AG10803 (cell line): Measurements from ENCODE around the gene ITSN1.
A peak's percentile ranks its signal among the peaks of the same experiment; 100 is the strongest.

Experiments
- DNase-seq: peaks from one replicate; pipeline ENCODE4 v3.0.0; 2010; ENCODE audit warnings: low read depth
- H3K4me3 ChIP-seq: 2 replicates; pipeline ENCODE4 v1.5.1; 2011; ENCODE audit warnings: mild to moderate bottlenecking, low read length, control low read depth
- TF ChIP-seq, protein P1 (sequence below): conservative IDR thresholded peaks from 2 replicates; pipeline ENCODE4 v1.5.1; 2011; ENCODE audit warnings: mild to moderate bottlenecking, low read length, control low read depth, inconsistent platforms

ITSN1 gene

DNA sequence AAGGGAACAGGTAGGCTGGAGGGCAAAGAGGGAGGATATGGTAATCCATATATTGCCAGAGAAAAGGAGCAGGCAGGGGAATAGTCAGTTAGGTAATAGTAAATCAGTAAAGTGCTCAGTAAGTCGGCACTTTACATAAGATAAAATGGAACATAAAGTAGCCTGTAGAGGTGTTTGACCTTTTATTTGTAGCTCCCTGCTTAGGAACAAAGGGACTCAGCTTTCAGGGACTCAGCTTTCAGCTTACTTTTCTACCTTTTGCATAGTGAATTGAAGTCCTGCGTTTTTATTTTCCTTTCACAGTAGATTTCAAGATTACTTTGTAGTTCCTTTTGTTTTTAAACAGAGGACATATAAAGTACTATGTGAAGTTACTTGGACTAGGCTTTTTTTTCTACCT lies 87.3 kb downstream of the ITSN1 start:
- DNase-seq: no peak
- TF ChIP-seq, protein P1, sequence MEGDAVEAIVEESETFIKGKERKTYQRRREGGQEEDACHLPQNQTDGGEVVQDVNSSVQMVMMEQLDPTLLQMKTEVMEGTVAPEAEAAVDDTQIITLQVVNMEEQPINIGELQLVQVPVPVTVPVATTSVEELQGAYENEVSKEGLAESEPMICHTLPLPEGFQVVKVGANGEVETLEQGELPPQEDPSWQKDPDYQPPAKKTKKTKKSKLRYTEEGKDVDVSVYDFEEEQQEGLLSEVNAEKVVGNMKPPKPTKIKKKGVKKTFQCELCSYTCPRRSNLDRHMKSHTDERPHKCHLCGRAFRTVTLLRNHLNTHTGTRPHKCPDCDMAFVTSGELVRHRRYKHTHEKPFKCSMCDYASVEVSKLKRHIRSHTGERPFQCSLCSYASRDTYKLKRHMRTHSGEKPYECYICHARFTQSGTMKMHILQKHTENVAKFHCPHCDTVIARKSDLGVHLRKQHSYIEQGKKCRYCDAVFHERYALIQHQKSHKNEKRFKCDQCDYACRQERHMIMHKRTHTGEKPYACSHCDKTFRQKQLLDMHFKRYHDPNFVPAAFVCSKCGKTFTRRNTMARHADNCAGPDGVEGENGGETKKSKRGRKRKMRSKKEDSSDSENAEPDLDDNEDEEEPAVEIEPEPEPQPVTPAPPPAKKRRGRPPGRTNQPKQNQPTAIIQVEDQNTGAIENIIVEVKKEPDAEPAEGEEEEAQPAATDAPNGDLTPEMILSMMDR: no peak
- no peak overlapping the region for H3K4me3 ChIP-seq

DNA sequence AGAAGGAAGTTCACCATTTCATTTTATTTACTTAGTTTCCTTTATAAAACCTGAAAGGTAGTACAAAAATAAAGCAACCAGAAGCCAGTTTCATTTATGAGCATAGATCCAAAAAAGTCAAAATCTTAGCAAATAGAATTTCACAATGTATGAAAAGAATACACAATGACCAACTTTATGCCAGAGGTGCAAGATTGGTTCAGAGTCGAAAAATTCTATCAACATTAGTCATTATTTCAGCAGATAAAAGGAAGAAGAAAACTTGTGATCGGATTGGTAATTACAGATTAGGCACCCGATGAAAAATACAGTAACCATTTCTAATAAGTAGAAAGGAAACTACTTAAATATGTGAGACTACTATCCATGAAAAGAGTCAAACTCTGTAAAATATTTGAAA lies 89.1 kb downstream of the ITSN1 start:
- no peak for DNase-seq
- TF ChIP-seq, protein P1: no peak
- H3K4me3 ChIP-seq: no peak overlapping the region

DNA sequence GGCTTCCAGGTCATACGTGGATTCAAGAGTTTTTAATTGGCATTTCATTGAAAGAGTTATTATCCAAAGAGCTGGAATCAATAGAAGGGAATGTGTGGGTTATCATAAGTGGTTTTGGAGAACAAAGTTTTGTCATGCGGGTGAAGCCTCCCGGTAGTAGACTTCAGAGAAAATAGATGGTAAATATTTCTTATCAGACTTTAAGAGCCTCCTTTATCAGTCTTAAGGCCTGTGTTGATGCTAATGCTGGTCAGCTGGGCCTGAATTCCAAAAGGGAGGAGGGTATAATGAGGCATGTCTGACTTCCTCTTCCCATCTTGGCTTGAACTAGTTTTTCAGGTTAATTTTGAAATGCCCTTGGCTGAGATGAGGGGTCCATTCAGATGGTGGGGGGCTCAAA lies 89.7 kb downstream of the ITSN1 start:
- TF ChIP-seq, protein P1: no peak
- DNase-seq: no peak
- H3K4me3 ChIP-seq: no peak overlapping the region

DNA sequence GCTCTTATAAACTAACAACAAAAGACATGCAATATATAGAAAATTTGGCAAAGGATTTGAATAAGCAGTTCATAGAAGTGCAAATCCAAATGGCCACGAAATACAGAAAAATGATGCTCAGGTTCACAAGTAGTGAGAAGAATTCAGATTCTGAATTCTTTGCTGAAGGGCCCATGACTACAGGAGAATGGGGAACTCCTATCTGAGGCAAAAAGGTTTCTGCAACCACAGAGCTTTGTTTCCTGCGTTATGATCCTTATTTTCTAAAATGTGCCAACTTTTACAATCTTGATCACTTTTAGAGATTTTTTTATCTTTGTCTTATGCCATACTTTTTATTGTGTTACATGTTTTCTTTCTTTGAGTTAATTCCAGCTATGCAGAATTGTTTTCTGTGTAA lies 91.3 kb downstream of the ITSN1 start:
- TF ChIP-seq, protein P1: no peak
- DNase-seq: no peak
- H3K4me3 ChIP-seq: no peak overlapping the region

DNA sequence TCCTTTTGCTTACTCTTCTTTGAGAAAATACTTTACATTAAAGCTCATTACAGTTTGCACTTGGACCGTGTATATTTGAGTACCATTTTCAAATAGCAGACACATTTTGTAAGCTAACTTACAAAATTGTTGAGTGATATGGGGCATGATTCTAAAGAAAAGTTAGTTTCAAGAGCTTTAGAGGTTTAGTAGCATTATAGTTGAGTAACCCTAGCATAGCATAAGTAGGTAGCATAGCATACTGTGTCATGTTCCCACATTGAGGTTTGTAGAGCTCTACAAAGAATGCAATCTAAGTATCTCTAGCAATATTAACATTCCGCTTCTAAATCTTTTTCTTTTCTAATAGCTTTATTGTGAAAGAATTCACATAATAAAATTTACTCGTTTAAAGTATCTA lies 92.0 kb downstream of the ITSN1 start:
- peak; percentile 66 for DNase-seq
- H3K4me3 ChIP-seq: no peak overlapping the region
- TF ChIP-seq, protein P1: no peak

DNA sequence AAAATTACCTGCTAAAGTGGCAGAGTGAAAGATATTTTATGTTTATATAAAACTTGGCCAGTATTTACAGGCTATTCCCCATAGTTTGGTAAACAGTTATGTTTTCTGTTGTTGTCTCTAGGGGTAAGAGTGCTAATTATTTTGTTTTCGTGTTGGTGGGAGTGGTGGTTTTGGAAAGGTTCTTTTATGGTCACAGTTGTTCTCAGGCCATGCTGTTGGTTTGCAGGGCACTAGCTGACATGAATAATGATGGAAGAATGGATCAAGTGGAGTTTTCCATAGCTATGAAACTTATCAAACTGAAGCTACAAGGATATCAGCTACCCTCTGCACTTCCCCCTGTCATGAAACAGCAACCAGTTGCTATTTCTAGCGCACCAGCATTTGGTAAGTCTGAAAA lies 92.5 kb downstream of the ITSN1 start:
- DNase-seq: no peak
- TF ChIP-seq, protein P1: no peak
- no peak overlapping the region for H3K4me3 ChIP-seq

DNA sequence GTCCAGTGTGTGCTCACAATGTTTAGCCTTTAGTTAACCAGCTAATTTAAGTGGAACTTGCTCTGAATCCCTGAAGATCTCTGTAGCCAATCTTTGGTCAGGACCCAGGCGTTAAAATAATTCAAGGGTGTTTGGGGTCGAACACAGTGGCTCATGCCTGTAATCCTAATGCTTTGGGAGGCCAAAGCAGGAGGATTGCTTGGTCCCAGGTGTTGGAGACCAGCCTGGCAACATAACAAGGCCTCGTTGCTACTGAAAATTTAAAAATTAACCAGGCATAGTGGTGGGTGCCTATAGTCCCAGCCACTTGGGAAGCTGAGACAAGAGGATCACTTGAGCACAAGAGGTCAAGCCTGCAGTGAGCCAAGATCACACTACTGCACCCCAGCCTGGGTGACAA lies 94.3 kb downstream of the ITSN1 start:
- no peak overlapping the region for H3K4me3 ChIP-seq
- no peak for DNase-seq
- TF ChIP-seq, protein P1: no peak
